ENCODE measurements around the gene PHF11. TPM values are rescaled to one million over a fixed set of nuclear protein-coding genes. Genes with fewer than 3 reads are reported as not detected.

Gene PHF11
- total RNA-seq, 6 experiments from 2014 or later: 17.6 to 31.0 (median 25.3) TPM

DNA sequence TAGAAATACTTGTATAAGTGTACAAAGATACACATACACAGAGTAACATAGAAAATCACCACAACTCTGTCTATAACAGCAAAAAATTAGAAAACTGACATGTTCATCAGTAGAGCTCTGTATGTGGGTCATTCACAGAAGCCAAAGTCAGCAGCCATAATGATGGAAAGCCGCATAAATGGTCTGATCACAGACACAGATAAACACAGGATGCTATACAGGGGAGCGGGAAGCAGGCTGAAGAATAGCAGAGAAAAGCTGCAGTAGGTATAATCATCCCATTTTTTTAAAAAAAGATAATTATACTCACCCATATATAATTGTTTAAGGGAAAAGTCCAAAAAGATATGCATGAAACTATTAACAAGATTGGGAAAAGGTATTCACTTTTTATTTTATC lies 58.1 kb downstream of the PHF11 start:
- peaks cover 19% of the 10 kb centered on the region for H3K36me3 Mint-ChIP-seq (ENCODE audit: low read depth)
- TF ChIP-seq, protein P1, sequence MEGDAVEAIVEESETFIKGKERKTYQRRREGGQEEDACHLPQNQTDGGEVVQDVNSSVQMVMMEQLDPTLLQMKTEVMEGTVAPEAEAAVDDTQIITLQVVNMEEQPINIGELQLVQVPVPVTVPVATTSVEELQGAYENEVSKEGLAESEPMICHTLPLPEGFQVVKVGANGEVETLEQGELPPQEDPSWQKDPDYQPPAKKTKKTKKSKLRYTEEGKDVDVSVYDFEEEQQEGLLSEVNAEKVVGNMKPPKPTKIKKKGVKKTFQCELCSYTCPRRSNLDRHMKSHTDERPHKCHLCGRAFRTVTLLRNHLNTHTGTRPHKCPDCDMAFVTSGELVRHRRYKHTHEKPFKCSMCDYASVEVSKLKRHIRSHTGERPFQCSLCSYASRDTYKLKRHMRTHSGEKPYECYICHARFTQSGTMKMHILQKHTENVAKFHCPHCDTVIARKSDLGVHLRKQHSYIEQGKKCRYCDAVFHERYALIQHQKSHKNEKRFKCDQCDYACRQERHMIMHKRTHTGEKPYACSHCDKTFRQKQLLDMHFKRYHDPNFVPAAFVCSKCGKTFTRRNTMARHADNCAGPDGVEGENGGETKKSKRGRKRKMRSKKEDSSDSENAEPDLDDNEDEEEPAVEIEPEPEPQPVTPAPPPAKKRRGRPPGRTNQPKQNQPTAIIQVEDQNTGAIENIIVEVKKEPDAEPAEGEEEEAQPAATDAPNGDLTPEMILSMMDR (IDR thresholded peaks at IDR 0.05): no peak
- no peak overlapping the region for H3K27ac Mint-ChIP-seq
- DNase-seq: no peak
- no peak overlapping the region for H3K4me3 Mint-ChIP-seq
- no peaks in the 10 kb centered on the region for H3K9me3 Mint-ChIP-seq
- peaks cover 2% of the 10 kb centered on the region; the same call in 1 of the 2 replicates for H3K27me3 Mint-ChIP-seq (ENCODE audit: insufficient read depth)
- H3K4me1 Mint-ChIP-seq (ENCODE audit: low read depth): no peaks in the 10 kb centered on the region

DNA sequence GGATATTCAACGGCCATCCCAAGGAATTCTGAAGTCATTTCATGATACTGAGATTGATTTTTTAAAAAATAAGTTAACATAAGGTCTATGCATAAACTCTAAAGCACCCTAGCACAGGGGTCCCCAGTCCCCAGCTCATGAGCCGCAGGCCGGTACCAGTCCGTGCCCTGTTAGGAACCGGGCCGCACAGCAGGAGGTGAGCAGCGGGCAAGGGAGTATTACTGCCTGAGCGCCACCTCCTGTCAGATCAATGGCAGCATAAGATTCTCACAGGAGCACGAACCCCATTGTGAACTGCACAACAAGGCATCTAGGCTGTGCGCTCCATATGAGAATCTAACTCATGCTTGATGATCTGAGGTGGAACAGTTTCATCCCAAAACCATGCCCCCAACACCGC lies 58.6 kb downstream of the PHF11 start:
- Mint-ChIP-seq H3K36me3 (ENCODE audit: low read depth) (peaks cover 24% of the 10 kb centered on the region), H3K4me3 (no peak overlapping the region), H3K4me1 (ENCODE audit: low read depth) (no peaks in the 10 kb centered on the region), H3K27me3 (ENCODE audit: insufficient read depth) (peaks cover 1% of the 10 kb centered on the region; the same call in 1 of the 2 replicates), H3K9me3 (no peaks in the 10 kb centered on the region), H3K27ac (no peak overlapping the region)
- TF ChIP-seq, protein P1 (IDR thresholded peaks at IDR 0.05): no peak
- DNase-seq: no peak

GRCh38 chr13:49559006-49559405 lies 63.3 kb downstream of the PHF11 start:
- H3K4me3 Mint-ChIP-seq: no peak overlapping the region

DNA sequence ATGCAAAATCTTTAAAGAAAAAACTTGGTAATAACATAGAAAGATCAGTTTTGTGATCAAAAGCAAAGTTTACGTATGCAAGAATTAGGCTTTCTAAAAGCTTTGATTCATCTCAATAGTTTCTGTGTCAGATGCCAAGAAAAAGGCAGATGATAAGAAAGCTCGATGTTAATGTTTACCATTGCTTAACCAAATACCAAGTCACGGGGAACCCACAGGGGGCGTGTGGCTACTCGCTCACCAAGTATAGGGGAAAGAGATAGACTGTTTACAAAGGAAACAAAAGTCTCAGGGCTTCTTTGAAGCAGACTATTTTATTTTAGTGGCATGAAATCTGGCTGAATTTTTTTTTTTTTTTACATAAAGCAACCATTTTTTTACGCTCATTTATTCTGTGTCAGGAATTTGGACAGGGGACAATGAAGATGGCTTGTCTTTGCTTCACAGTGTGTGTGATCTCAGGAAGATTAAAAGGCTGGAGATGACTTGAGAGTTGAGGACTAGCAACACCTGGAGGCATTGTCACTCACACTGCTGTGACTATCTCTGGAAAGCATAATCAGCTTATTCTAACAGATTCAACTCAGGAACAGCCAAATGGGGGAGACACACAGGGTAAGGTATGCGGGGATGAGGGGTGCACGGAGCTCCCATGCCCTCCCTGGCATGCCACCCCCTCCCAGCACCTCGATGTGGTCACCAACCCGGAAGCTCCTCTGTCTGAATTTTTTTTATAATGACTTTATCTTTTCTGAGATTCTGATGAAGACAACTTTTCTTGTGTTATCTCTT lies 64.7 kb downstream of the PHF11 start:
- Mint-ChIP-seq H3K27me3 (ENCODE audit: insufficient read depth) (0 out of 2 replicates have a peak, but pooled peaks cover 1% of the 10 kb centered on the region), H3K27ac (no peak overlapping the region)

More at GRCh38 chr13:49559006-49559405, 63.3 kb downstream of the PHF11 start:
- Mint-ChIP-seq H3K27me3 (ENCODE audit: insufficient read depth) (no peaks in the 10 kb centered on the region), H3K27ac (no peak overlapping the region), H3K9me3 (no peaks in the 10 kb centered on the region), H3K4me1 (ENCODE audit: low read depth) (no peaks in the 10 kb centered on the region), H3K36me3 (ENCODE audit: low read depth) (peaks cover 29% of the 10 kb centered on the region)
- DNase-seq: no peak
- TF ChIP-seq, protein P1 (IDR thresholded peaks at IDR 0.05): no peak

DNA sequence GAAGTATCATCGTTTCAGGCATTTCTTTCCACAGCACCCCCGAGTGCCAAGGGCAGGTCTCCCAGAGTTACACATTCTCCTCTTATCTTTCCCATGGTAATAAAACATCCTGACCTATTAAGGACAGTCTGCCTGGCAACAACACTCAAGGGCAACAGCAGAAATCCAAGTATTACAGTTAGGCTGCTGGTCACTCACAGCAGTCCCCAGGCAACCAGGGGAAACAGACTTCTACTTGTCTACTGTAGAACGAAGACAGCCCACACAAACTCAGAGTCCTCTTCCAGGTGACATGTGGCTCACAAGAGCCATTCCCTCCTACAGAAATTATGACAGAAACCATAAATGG lies 65.3 kb downstream of the PHF11 start:
- no peak overlapping the region for H3K4me3 Mint-ChIP-seq
- H3K9me3 Mint-ChIP-seq: no peaks in the 10 kb centered on the region
- 0 out of 2 replicates have a peak, but pooled peaks cover 1% of the 10 kb centered on the region for H3K27me3 Mint-ChIP-seq (ENCODE audit: insufficient read depth)
- DNase-seq: no peak
- TF ChIP-seq, protein P1 (IDR thresholded peaks at IDR 0.05): no peak
- no peaks in the 10 kb centered on the region for H3K4me1 Mint-ChIP-seq (ENCODE audit: low read depth)
- H3K27ac Mint-ChIP-seq: no peak overlapping the region
- peaks cover 27% of the 10 kb centered on the region for H3K36me3 Mint-ChIP-seq (ENCODE audit: low read depth)

More for the DNA sequence above, 64.7 kb downstream of the PHF11 start:
- Mint-ChIP-seq H3K36me3 (ENCODE audit: low read depth) (peaks cover 27% of the 10 kb centered on the region), H3K4me1 (ENCODE audit: low read depth) (no peaks in the 10 kb centered on the region), H3K4me3 (no peak overlapping the region), H3K9me3 (no peaks in the 10 kb centered on the region)
- DNase-seq: no peak
- TF ChIP-seq, protein P1 (IDR thresholded peaks at IDR 0.05): peak; percentile 14; the same call in 1 of the 2 replicates
